ENCODE measurements around the gene EFNA5. TPM values are rescaled to one million over a fixed set of nuclear protein-coding genes. Genes with fewer than 3 reads are reported as not detected.

Gene EFNA5
- total and polyA plus RNA-seq, 2 experiments from 2014 or later: 7.5 to 10.1 TPM

GRCh38 chr5:107372723-107373450 lies 297.9 kb downstream of the EFNA5 start (continued):
- TF ChIP-seq ZNF462 (CRISPR knock-in tag; IDR thresholded peaks at IDR 0.05): no peak

GRCh38 chr5:107370396-107370968 lies 300.3 kb downstream of the EFNA5 start:
- H3K36me3 Mint-ChIP-seq (ENCODE audit: low read depth): no peaks in the 10 kb centered on the region
- H3K4me1 ChIP-seq (ENCODE audit: insufficient read depth): peaks cover 34% of the 10 kb centered on the region
- ATAC-seq: no peak
- TF ChIP-seq EZH2phosphoT487 (IDR thresholded peaks at IDR 0.05; ENCODE audit: unreplicated experiment): no peak
- TF ChIP-seq CREB1 (CRISPR knock-in tag; IDR thresholded peaks at IDR 0.05; ENCODE audit: low read depth): no peak
- TF ChIP-seq JUNB (IDR thresholded peaks at IDR 0.05; ENCODE audit: unreplicated experiment): no peak
- TF ChIP-seq ZNF331 (CRISPR knock-in tag; IDR thresholded peaks at IDR 0.05; ENCODE audit: low read depth): no peak
- no peak for TF ChIP-seq ZNF462 (CRISPR knock-in tag; IDR thresholded peaks at IDR 0.05)

More at GRCh38 chr5:107370396-107370968, 300.3 kb downstream of the EFNA5 start:
- Histone ChIP-seq H3K4me2 (no peak overlapping the region), H4K20me1 (replicated peaks; ENCODE audit: insufficient read depth) (no peaks in the 10 kb centered on the region), H3K79me2 (replicated peaks; ENCODE audit: insufficient read depth) (no peaks in the 10 kb centered on the region), H3K4me3 (no peak overlapping the region), H2AFZ (no peak overlapping the region), H3K27ac (ENCODE audit: low read depth) (no peak overlapping the region), H3K9me2 (ENCODE audit: insufficient read depth) (no peaks in the 10 kb centered on the region), H3K27me3 (ENCODE audit: insufficient read depth) (no peaks in the 10 kb centered on the region), H3K36me3 (ENCODE audit: insufficient read depth) (no peaks in the 10 kb centered on the region), H3F3A (replicated peaks; ENCODE audit: low read depth) (no peaks in the 10 kb centered on the region)
- no peak for DNase-seq (ENCODE audit: low spot score)
- H3K9me3 Mint-ChIP-seq: no peaks in the 10 kb centered on the region
- H3K27me3 Mint-ChIP-seq (ENCODE audit: insufficient read depth, low read depth, poor library complexity): peaks cover 2% of the 10 kb centered on the region
- peaks cover 38% of the 10 kb centered on the region for H3K4me1 Mint-ChIP-seq
- H3K27ac Mint-ChIP-seq: no peak overlapping the region
- no peak overlapping the region for H3K4me3 Mint-ChIP-seq
